HG03460 (cell line): ENCODE data around the gene PRB2.
"Not testable (repeated sequence)": the region's sequence is repeated elsewhere in the genome, so short reads cannot be mapped to it uniquely, and the experiment has no call there.

ENCODE experiments used
- ATAC-seq: cut with Tn5 transposase; IDR thresholded peaks from one replicate; pipeline ENCODE4 v1.9.1; 2021; ENCODE audit not compliant: unreplicated experiment

PRB2 gene

DNA sequence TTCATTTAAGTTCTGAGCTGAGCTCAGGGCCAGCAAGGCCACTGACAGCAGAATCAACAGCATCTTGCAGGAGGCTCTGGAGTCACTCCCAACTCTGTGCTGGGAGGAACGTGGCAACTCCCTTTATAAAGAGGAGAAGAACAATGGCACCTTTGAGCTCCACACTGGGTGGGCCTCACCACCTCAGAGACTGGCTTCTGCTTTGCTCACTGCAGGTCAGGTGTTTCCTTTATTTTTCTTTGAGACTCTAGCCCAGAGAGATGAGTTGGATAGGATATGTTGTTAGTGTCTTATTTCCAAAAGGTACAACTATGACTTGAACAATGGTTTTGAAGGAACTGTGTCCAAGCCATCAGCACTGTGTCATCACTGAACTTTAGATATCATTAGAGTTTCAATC is at the start of gene PRB2:
Gene PRB2, minus strand, starts transcription at position 101 of the 400 bp plus-strand sequence. Its CDS starts 38 bp downstream, at position 63.
- not testable (repeated sequence) for ATAC-seq

DNA sequence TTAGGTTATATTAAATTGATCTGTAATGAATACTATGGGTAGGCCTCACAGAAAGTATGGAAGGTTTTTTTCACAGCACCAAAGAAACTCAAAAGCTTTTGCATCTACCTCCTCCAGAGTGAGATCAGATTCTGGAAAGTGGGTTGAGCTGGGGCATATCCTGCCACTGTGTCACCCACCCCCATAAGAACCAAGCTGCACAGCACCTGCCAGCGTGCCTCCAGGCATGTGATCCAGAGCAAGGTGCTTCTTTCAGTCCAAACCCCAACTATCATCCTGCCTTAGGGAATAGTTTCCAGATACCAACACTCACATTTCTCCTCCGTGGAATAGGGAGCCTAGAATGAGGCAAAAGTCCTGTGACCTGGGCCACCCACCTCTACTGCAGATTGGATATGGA is 42.6 kb upstream of the PRB2 start:
- no peak for ATAC-seq

DNA sequence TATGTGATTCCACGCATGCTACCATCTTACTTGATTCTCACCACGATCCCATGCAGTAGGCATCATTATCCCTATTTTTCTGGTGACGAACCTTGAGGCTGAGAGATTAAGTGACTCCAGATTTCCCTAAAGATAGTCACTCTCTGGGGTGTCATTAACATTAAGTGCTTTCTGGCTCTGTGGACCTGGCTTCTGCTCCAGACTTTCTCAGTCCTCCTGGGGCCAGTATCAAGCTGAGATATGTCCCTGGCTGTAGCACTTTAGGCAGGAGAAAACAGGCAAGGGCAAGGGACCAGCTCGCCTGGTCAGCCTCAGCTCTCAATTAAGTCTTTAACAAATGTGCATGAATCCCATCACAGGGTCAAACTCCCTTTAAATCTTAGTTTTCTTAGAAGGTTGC is 38.3 kb upstream of the PRB2 start:
- no peak for ATAC-seq

- no peak for ATAC-seq
Observed at GRCh38 chr12:11431486-11431885, 36.1 kb upstream of the PRB2 start.

- ATAC-seq = no peak
Observed at GRCh38 chr12:11427341-11427740, 32.0 kb upstream of the PRB2 start.

GRCh38 chr12:11412731-11413130 is 17.4 kb upstream of the PRB2 start:
- no peak for ATAC-seq

DNA sequence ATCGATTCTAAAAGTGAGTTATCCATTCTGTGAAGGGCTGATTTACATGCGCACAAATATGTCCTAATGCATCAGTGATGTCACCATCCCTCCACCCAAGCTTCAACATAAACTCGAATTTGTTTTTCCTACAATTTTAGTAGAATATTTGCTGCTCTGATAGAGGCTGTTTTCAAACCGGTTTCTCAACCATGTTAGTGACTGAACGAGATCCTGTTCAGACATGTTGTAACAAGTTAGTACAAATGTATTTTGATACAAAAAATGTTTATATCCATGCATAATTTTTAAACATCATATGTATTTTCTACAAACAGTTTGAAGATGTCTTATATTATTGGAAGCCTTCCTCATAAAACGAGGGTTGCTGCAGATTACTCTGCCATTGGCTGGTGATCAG is 12.7 kb upstream of the PRB2 start:
- no peak for ATAC-seq

DNA sequence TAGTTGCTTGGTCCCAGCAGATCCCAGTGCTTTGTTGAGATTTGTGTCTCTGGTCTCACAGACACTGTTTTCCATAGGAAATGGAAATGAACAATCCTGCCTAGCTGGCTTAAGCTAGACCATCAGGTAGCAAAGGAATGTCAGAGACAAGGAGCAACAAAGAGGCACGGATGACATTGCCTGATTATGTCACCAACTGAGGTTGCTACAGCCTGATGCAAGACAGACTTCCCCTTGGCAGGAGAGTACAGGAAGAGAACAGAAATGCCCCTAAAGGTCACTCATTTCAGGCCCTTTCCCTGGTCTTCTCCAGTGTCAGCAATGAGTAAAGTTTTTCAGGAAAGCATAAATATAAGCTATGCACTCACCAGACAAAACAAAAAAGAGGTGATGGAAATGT is 2.0 kb upstream of the PRB2 start:
- ATAC-seq = no peak

GRCh38 chr12:11391456-11391855 is 3.9 kb downstream of the PRB2 start:
- ATAC-seq = not testable (repeated sequence)

- ATAC-seq = not testable (repeated sequence)
Observed at GRCh38 chr12:11377420-11377819, 17.9 kb downstream of the PRB2 start.

GRCh38 chr12:11361151-11361550 is 34.2 kb downstream of the PRB2 start:
- no peak for ATAC-seq

DNA sequence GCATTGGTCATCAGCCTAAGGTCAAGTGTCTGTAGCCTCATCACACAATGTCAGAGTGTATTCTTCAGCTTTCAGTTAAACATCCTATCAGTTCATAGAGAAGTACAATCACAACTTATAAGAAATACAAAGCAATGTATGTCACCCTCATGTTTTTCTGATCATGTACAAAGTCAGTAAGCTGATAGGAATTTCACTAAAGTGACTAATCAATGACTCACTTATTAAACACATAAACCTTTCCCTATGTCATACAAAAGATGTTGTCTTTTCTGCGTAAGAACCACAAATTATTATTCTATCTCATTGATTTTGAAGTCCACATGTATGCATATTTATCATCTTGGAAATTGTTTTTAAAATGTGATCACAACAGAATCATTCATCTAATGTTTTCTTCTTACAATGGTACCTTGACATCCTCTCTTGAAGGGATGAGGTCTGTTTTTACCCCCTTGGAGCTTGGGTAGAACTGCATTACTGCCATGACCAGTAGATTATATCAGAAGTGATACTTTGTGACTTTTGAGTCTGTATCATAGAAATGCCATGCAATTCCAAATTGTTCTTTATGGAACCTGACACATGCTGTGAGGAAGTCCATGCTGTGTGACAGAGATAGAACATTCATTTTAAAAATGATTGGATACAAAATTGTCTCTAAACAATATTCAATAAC is 35.0 kb downstream of the PRB2 start:
- not testable (repeated sequence) for ATAC-seq

DNA sequence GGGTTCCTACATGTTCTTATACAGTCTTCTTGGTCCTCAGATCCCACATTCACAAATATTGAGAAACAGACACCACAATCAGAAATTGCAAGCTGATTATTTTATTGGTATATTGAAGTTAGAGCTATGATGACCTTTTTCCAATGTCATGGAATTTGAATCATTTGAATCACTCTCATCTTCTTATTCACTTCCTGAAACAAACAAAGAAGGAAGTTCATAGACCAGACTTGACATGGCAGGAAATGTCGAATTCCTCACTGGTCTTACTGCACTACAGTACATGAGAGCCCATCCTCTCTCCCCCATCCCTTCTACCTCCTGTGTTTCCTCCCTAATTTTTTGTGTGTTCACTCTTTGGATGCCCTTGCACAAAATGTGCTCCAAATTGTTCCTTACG is 43.6 kb downstream of the PRB2 start:
- not testable (repeated sequence) for ATAC-seq

- ATAC-seq = no peak
Observed at GRCh38 chr12:11348439-11348838, 46.9 kb downstream of the PRB2 start.

GRCh38 chr12:11347810-11348209 is 47.6 kb downstream of the PRB2 start:
- no peak for ATAC-seq

DNA sequence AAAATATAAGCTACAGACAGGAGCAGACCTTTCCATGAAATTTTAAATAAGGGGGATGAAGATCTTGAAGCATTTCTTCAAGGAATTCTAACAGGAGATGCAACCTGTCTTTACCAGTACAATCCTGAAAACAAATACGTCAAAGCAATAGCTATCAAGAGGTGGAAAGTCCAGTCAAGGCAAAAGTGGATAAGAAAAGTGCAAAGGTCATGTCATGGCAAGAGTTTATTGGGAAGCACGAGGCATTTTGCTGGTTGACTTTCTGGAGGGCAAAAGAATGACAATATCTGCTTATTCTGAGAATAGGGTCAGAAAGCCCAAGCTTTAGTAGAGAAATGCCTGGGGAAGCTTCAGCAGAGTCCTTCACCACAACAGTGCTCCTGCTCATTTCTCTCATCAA is 50.9 kb downstream of the PRB2 start:
- ATAC-seq = no peak
